HepG2 (cell line): ENCODE data around the gene WDR70.

ENCODE experiments used
- CREM ChIP-seq, 2 experiments: sonication (generic) in 1 of 2; formaldehyde crosslinking in 1 of 2; IDR thresholded peaks; 2 replicates each; pipeline versions ENCODE4 v1.4.0 to v1.6.1; 2016 to 2020; ENCODE audit warnings: antibody characterized with exemption in 1 of 2, mild to moderate bottlenecking in 1 of 2, missing genetic modification reagents in 1 of 2
- DPF2 ChIP-seq: sonication (generic); formaldehyde crosslinking; IDR thresholded peaks from 2 replicates; pipeline ENCODE4 v1.4.0; 2020; ENCODE audit warnings: mild to moderate bottlenecking, low read depth, missing genetic modification reagents, borderline replicate concordance
- E2F1 ChIP-seq: sonication (generic); formaldehyde crosslinking; IDR thresholded peaks from 2 replicates; pipeline ENCODE4 v1.5.0; 2020; ENCODE audit warnings: missing genetic modification reagents
- ETV6 ChIP-seq: sonication (generic); formaldehyde crosslinking; conservative IDR thresholded peaks from 2 replicates; pipeline ENCODE4 v1.4.0; 2020; ENCODE audit warnings: missing genetic modification reagents
- EZH2 ChIP-seq: conservative IDR thresholded peaks from 2 replicates; pipeline ENCODE4 v1.6.1; 2012; ENCODE audit warnings: mild to moderate bottlenecking, low read depth, low read length, moderate library complexity
- HDAC6 ChIP-seq: fragments of 200-600 bp; sonication (generic); IDR thresholded peaks from 2 replicates; pipeline ENCODE4 v1.7.0; 2017; ENCODE audit warnings: mild to moderate bottlenecking, antibody characterized with exemption, low read length, low read depth
- HMG20B ChIP-seq: conservative IDR thresholded peaks from 2 replicates; pipeline ENCODE4 v1.6.1; 2016; ENCODE audit warnings: missing genetic modification reagents, missing compliant biosample characterization
- NR2F1 ChIP-seq, 2 experiments: fragments of 450-650 bp in 1 of 2; formaldehyde crosslinking in 1 of 2; IDR thresholded peaks; 2 replicates each; pipeline versions ENCODE4 v1.5.0 to v1.6.1; 2016 to 2020; ENCODE audit warnings: mild to moderate bottlenecking in 1 of 2, missing compliant biosample characterization in 1 of 2, missing genetic modification reagents in 1 of 2, moderate library complexity in 1 of 2
- YY1 ChIP-seq: IDR thresholded peaks from 2 replicates; pipeline ENCODE4 v1.6.1; 2011; ENCODE audit warnings: low read length, low read depth, moderate library complexity, mild to moderate bottlenecking; ENCODE audit not compliant: insufficient read depth, insufficient replicate concordance
- ZNF101 ChIP-seq: sonication (generic); formaldehyde crosslinking; IDR thresholded peaks from 2 replicates; pipeline ENCODE4 v1.4.0; 2020; ENCODE audit warnings: mild to moderate bottlenecking, low read depth, missing genetic modification reagents, borderline replicate concordance
- ZNF674 ChIP-seq: sonication (generic); formaldehyde crosslinking; IDR thresholded peaks from 2 replicates; pipeline ENCODE4 v1.5.0; 2020; ENCODE audit warnings: low read depth, mild to moderate bottlenecking, missing genetic modification reagents
- TF ChIP-seq, protein P1 (sequence below): sonication (generic); formaldehyde crosslinking; IDR thresholded peaks from 2 replicates; pipeline ENCODE4 v1.9.0; 2022; ENCODE audit warnings: missing genetic modification reagents, mild to moderate bottlenecking, borderline replicate concordance
- TF ChIP-seq, protein P2 (sequence below): sonication (generic); formaldehyde crosslinking; conservative IDR thresholded peaks from 2 replicates; pipeline ENCODE4 v1.4.0; 2020; ENCODE audit warnings: missing genetic modification reagents

DNA sequence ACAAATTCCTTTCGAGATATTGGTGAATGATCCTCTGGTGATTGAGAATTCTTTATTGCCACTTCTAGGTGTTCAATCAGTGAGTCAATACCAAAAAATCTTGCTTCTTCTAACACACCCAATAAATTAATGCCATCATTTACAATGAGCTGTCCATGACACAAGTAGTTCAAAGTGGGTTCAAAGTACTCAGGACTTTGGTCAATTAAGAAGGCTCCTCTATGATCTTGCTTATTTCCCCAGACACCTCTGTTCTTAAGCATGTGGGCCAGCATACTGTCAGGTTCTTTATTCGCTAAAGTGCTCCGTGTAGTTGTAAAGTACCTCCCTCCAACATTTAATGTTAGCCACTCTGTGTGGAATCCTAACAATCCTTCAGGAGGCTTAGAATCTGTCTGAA, 127.1 kb downstream of the WDR70 start:
- TF ChIP-seq, protein P1, sequence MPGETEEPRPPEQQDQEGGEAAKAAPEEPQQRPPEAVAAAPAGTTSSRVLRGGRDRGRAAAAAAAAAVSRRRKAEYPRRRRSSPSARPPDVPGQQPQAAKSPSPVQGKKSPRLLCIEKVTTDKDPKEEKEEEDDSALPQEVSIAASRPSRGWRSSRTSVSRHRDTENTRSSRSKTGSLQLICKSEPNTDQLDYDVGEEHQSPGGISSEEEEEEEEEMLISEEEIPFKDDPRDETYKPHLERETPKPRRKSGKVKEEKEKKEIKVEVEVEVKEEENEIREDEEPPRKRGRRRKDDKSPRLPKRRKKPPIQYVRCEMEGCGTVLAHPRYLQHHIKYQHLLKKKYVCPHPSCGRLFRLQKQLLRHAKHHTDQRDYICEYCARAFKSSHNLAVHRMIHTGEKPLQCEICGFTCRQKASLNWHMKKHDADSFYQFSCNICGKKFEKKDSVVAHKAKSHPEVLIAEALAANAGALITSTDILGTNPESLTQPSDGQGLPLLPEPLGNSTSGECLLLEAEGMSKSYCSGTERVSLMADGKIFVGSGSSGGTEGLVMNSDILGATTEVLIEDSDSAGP (CRISPR knock-in tag) = no peak
- TF ChIP-seq E2F1 (CRISPR knock-in tag) (no peak), HDAC6 (no peak), ZNF101 (no peak), HMG20B (no peak), ZNF674 (no peak), NR2F1 (CRISPR knock-in tag; IDR thresholded peaks at IDR 0.05) (no peak), YY1 (no peak), ETV6 (CRISPR knock-in tag) (no peak), CREM (IDR thresholded peaks at IDR 0.05) (no peak), CREM (CRISPR knock-in tag; IDR thresholded peaks at IDR 0.05) (no peak), EZH2 (no peak), DPF2 (CRISPR knock-in tag) (no peak)
- TF ChIP-seq, protein P2, sequence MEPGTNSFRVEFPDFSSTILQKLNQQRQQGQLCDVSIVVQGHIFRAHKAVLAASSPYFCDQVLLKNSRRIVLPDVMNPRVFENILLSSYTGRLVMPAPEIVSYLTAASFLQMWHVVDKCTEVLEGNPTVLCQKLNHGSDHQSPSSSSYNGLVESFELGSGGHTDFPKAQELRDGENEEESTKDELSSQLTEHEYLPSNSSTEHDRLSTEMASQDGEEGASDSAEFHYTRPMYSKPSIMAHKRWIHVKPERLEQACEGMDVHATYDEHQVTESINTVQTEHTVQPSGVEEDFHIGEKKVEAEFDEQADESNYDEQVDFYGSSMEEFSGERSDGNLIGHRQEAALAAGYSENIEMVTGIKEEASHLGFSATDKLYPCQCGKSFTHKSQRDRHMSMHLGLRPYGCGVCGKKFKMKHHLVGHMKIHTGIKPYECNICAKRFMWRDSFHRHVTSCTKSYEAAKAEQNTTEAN = no peak
